Lower leg skin (tissue), 3 donors: ENCODE measurements around the gene OR2AJ1.

Experiments
- POLR2A ChIP-seq, 2 donors: fragments of 450-650 bp; IDR thresholded peaks; one replicate each; pipeline ENCODE4 v1.6.1; 2016 to 2017; ENCODE audit warnings: antibody characterized with exemption in 2 of 2, mild to moderate bottlenecking in 1 of 2, moderate library complexity in 1 of 2
- TF ChIP-seq, protein P1 (sequence below), 3 donors: fragments of 450-650 bp; IDR thresholded peaks; one replicate each; pipeline ENCODE4 v1.5.1; 2016; ENCODE audit warnings: antibody characterized with exemption in 3 of 3, mild to moderate bottlenecking in 3 of 3, moderate library complexity in 2 of 3

DNA sequence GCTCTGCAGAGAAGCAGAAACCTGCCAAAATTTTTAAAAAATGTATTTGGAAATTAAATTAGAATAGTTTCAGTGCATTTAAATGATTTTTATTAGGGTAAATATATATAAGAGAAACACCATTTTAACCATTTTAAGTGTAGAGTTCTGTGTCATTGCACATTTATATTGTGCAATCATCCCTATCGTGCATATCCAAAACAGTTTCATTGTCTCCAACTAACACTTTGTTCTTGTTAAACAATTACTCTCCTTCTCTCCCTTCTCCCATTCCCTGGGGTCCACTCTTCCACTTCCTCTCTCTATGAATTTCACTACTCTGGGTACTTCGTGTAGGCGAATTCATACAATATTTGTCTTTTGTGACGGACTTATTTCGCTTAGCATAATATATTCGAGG, 17.9 kb downstream of the OR2AJ1 start:
- TF ChIP-seq, protein P1, sequence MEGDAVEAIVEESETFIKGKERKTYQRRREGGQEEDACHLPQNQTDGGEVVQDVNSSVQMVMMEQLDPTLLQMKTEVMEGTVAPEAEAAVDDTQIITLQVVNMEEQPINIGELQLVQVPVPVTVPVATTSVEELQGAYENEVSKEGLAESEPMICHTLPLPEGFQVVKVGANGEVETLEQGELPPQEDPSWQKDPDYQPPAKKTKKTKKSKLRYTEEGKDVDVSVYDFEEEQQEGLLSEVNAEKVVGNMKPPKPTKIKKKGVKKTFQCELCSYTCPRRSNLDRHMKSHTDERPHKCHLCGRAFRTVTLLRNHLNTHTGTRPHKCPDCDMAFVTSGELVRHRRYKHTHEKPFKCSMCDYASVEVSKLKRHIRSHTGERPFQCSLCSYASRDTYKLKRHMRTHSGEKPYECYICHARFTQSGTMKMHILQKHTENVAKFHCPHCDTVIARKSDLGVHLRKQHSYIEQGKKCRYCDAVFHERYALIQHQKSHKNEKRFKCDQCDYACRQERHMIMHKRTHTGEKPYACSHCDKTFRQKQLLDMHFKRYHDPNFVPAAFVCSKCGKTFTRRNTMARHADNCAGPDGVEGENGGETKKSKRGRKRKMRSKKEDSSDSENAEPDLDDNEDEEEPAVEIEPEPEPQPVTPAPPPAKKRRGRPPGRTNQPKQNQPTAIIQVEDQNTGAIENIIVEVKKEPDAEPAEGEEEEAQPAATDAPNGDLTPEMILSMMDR (IDR thresholded peaks at IDR 0.05), result no peak
- TF ChIP-seq POLR2A (IDR thresholded peaks at IDR 0.05), result no peak
